ENCODE measurements around the gene FUNDC1.
"Not testable (repeated sequence)": the region's sequence is repeated elsewhere in the genome, so short reads cannot be mapped to it uniquely, and the experiment has no call there.

The FUNDC1 gene, protein sequence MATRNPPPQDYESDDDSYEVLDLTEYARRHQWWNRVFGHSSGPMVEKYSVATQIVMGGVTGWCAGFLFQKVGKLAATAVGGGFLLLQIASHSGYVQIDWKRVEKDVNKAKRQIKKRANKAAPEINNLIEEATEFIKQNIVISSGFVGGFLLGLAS

DNA sequence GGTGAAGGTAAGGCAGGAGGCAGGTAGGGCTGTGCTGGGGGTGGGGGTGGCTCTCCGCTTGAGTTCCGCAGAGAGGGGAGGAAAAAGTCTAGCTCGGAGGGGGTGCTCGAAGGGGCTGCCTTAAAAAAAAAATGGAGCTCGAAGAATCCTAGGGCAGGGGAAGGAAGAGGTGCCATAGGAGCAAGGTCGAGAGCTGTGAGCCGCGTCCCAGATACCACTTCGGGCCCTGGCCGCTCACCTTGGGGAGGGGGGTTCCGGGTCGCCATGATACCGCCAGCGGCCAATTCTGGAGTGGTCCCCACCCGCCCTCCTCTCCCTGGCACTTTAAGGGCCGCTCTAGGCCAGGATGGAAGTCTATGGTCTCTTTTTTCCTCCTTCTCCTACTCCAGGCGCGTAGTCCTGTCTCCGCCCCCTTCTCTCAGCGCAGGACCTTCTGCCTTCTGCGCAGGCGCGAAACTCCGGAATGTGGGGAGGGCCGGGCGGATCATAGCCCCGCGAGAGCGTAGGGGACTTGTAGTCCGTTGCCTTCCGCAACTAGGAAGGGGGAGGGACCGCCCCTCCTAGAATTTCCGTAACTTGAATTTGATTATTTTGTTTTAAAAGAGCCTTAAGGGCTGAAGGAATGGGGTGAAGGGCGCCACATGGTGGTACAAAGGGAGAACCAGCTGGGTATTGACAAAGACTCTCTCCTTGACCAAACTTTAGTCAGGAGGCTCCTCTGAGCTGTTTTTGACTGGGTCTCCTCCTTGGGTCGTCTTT, at the start of gene FUNDC1:
TSS of gene FUNDC1 (minus strand) at position 293 of the 759 bp plus-strand sequence. CDS start at position 266, 27 bp downstream.
- DNase-seq (ENCODE audit: low read depth in 1 of 2, low spot score in 1 of 2) = peak; percentile 76 to 84

DNA sequence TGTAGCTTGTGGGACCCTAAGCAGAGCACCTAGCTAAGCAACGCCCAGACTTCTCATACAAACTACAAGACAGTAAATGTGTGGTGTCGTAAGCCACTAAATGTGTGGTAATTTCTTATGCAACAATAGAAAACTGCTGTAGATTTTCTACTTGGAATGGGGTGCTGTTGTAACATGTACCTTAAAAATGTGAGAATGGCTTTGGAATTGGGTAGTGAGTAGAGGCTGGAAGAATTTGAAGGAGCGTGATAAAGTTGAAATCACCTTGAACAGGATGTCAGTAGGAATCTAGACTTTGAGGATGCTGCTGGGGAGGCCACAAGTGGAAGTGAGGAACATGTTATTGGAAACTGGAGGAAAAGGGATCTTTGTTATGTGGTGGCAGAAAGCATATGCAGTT, 43.2 kb upstream of the FUNDC1 start:
- no peak for DNase-seq (ENCODE audit: low read depth in 1 of 2, low spot score in 1 of 2)

DNA sequence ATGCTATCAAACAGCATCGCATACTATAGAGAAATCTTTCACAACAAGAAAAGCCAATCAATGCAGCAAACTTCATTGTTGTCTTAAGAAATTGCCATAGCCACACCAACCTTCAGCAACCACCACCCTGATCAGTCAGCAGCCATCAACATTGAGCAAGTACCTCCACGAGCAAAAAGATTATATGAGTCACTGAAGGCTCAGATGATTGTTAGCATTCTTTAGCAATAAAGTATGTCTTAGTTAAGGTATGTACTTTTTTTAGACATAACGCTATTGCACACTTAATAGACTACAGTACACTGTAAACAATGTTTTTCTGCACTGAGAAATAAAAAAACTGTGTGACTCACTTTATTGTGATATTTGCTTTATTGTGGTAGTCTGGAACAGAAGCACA, 37.8 kb upstream of the FUNDC1 start:
- no peak for DNase-seq (ENCODE audit: low read depth in 1 of 2, low spot score in 1 of 2)

DNA sequence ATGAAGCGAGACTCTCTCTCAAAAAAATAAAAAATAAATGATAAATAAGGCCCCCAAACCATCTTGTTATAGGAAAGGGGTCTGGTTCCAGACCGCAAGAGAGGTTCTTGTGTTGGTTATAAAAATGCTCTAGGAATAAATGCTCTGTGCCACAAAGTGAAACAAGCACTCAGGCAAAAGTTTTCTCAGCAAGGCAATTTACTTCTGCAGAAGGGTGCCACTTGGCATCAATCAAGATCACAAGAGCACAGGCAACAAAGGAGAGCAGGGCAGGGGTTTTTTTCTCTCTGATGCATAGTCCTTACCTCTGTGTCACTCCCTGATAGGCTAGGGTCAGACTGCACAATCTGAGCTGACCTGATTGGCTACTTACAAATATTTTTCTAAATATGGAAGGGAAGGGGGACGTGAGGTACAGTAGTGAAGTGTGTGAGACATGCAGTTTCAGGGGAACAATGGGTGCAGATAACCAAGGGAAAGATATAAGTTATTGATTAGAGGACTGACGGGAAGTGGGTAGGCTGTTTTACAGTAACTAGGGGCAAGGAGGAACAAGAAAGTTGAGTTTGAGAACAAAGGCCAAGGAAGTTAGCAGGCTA, 29.8 kb upstream of the FUNDC1 start:
- DNase-seq (ENCODE audit: low read depth in 1 of 2, low spot score in 1 of 2) = no peak

DNA sequence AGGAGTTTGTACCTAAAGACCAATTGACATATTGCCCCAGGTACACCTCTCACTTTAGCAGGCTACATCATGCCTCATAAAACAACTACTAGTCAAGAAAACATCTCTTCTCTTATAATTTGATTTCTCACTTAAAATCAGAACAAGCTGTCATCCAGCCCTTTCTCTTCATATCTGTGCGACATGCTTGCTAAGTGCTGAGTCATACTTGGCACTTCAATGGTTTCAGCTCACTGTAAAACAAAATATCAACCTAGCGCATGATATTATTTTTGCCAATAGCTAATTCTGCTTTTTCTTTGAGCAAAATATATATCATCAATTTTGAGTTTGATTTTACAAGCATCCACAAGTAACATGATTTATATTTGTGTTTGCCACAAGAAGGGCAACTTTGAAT, 27.9 kb upstream of the FUNDC1 start:
- no peak for DNase-seq (ENCODE audit: low read depth in 1 of 2, low spot score in 1 of 2)

DNA sequence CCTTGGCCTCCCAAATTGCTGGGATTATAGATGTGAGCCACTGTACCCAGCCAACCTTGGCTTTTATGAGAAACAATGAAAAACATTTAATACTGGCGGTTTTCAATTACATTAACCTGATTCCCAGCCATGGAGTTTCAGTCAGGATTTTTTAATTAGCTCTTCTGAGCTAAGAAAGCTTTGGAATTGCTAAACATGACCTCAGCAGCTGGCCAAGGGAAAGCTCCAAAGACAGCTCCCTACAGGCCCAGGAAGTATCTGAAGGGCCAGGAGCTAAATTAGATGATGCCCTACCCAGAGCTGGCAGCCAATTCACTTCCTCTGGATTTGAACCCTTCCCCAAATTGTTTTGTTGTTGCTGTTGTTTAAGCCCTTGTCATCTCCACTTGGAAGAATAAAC, 26.5 kb upstream of the FUNDC1 start:
- no peak for DNase-seq (ENCODE audit: low read depth in 1 of 2, low spot score in 1 of 2)

DNA sequence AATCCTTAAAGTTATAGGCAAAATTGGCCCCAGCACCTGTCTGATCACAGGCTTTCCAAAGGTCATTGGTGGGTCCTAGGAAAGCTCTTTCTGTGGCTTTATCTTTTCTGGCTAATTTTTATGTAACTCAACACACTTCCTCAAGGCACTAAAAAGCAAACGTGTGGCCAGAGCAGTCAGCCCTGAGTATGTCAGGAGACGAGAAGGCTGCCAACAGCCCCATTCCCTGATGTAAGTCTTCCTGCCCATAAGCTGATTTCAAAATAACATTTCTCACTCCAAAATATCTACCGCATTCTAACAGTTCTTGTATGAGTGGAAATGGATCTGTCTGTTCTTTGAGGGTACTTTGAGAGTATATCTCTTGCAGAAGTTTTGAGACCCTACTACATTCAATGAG, 25.5 kb upstream of the FUNDC1 start:
- DNase-seq (ENCODE audit: low read depth in 1 of 2, low spot score in 1 of 2) = no peak

DNA sequence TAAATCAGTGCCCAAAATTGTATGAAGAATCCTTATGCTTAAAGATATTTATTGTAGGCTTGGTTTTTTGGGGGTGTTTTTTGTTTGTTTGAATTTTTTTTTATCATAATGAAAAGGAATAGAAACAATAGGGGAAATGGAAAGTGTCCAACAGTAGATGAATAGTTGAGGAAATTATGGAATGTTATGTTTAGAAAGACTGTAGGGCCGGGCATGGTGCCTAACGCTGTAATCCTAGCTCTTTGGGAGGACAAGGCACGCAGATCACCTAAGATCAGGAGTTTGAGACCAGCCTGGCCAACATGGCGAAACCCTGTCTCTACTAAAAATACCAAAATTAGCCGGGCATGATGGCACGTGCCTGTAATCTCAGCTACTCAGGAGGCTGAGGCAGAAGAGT, 19.2 kb upstream of the FUNDC1 start:
- not testable (repeated sequence) for DNase-seq (ENCODE audit: low read depth in 1 of 2, low spot score in 1 of 2)

DNA sequence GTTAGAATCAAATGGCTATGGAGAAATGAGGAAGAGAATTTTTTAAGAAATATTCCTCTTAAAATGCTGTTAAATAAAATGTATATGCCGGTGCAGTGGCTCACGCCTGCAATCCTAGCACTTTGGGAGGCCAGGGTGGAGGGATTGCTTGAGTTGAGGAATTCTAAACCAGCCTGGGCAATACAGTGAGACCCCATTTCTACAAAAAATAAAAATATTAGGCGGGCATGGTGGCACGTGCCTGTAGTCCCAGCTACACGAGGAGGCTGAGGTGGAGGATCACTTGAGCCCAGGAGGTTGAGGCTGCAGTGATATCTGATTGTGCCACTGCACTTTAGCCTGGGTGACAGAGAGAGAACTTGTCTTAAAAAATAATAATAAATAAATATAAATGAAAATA, 7.9 kb upstream of the FUNDC1 start:
- DNase-seq (ENCODE audit: low read depth in 1 of 2, low spot score in 1 of 2) = no peak

DNA sequence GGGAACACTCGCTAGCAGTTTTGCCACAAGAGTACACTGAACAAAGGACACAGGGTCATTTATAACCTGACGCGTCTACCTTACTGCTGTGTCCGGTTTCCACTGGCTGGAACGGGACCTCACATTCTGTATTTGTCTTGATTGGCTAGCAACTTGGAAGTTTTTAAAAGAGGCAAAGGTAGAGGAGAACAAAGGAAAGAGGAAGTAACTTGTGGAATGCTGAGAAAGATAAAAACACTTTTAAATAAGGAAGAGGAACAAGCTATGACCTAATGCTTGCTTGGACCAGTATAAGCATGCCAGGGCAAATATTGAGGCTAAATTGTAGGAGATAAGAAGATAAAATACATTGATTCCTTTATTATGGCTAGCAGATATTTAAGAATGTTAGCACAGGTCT, 2.8 kb upstream of the FUNDC1 start:
- DNase-seq (ENCODE audit: low read depth in 1 of 2, low spot score in 1 of 2) = not testable (repeated sequence)

DNA sequence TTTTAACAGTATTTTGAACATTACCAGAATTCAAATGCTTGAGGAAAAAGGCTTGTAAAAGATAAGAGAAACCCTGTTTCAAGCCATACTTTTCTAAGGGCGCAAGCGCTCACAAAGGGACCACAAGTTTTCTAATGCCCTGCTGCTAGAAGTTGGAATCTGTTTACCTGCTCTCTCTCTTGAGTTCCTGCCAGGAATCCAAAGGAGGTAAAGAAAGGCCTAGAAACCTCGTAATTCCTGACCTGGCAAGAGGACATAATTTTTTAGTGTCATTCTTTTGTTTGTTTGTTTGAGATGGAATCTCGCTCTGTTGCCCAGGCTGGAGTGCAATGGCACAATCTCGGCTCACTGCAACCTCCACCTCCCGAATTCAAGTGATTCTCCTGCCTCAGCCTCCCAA, 1.4 kb upstream of the FUNDC1 start:
- DNase-seq (ENCODE audit: low read depth in 1 of 2, low spot score in 1 of 2) = no peak

DNA sequence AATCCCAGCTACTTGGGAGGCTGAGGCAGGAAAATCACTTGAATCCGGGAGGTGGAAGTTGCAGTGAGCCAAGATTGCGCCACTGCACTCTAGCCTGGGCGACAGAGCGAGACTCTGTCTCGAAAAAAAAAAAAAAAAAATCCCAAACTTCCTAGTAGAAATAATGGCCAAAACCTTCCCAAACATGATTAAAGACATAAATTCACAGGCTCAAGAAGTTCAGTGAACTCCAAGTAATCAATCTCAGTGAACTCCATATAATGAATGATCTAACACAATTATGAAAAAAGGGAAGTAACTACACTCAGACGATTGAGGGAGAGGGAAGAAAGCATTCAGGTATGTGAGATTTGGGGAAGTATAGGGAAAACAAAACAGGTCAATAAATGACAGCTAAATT, 6.5 kb downstream of the FUNDC1 start:
- DNase-seq (ENCODE audit: low read depth in 1 of 2, low spot score in 1 of 2) = no peak

DNA sequence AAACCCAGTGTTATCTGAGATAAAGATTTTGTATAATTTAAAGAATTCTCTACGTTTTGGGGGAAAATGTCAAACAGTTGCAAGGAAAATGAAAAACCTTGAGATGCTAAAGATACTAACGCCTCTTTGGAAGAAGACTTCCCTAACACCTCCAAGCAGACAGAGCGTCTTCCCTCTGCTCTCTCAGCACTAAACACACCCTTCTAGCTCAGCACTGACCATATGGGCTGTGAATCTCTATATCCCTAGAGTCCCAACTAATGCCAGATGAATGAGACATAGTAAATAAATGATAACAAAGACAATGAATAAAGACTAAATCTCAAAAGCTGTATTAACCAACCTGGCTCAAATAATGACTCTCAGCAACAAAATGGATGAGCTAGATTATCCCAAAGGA, 13.3 kb downstream of the FUNDC1 start:
- no peak for DNase-seq (ENCODE audit: low read depth in 1 of 2, low spot score in 1 of 2)

DNA sequence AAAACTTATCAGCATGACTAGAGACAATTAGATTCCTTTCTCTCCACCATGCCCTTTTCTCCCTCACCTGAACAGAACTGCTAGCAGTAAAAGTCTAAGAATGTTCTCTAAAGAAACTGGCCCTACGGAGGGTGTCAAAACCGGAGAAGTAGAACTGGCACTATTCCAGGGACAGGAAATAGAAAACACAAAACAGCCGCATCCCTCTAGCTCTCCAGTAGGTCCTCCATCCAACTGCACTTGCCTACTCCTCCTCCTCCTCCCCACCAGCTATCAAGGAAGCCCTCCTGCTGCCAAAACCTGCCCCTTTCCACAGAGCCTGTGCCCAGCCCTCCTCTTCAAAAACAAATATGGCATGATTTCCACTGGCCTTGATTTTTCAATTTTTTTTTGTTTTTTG, 28.4 kb downstream of the FUNDC1 start:
- DNase-seq (ENCODE audit: low read depth in 1 of 2, low spot score in 1 of 2) = no peak

DNA sequence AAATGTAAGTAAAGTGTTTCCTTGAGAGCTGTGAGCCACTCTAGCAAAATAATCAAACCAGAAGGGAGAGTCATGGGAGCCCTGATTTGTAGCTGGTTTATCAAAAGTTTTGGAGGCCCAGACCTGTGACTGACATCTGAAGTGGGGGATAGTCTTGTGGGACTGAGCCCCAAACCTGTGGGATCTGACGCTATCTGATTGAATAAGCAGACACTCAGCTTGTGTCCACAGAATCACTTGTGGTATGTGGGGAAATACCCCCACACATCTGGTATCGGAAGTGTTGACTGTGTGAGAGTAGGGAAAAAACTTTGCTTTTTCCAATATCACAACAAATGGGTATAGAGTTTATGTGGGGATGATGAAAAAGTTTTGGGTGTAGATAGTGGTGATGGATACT, 35.4 kb downstream of the FUNDC1 start:
- DNase-seq (ENCODE audit: low read depth in 1 of 2, low spot score in 1 of 2) = peak in 1 of 2 donors; percentile 1

DNA sequence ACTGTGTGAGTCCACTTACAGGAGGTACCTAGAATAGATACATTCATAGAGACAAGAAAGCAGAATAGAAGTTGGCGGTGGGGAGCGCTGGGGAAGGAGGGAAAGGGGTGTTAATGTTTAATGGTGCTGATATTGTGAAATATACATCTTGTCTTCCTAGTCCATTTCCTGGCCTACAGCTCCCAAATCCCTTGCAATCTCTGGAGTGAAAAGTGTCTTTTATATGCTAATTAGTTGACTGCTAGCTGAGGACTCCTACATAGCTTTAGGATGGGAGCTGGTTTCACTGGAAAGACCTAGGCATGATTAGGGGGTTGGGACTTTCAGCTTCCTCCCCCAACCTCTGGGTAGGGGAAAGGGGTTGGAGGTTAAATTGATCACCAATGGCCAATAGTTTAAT, 36.0 kb downstream of the FUNDC1 start:
- DNase-seq (ENCODE audit: low read depth in 1 of 2, low spot score in 1 of 2) = no peak

DNA sequence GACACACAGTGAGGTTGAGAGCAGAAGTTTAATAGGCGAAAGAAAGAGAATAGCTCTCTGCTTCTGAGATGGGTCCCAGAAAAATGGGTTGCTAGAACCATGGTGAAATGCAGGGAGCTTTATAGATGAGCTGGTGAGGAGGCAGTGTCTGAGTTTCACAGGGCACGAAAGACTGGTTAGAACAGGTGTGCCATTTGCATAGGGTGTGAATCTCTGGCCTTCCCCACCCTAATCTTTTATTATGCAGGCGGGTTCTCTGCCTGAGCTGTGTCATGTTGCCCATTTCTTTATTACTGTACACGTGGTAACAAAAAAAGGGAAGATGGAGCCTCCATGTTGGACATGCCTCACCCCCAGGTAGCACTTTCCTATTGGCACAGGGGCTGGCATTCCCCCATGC, 39.1 kb downstream of the FUNDC1 start:
- DNase-seq (ENCODE audit: low read depth in 1 of 2, low spot score in 1 of 2) = no peak

DNA sequence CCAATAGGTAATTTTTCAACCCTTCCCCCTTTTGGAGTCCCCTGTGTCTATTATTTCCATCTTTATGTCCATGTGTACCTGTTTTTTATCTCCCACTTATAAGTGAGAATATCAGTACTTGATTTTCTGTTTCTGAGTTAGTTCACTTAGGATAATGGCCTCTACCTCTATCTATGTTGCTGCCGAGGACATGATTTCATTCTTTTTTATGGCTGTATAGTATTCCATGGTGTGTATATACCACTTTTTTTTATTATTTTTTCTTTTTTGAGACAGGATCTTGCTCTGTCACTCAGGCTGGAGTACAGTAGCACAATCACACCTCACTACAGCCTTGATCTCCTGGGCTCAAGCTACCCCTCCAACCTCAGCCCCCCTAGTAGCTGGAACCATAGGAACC, 47.6 kb downstream of the FUNDC1 start:
- no peak for DNase-seq (ENCODE audit: low read depth in 1 of 2, low spot score in 1 of 2)

DNA sequence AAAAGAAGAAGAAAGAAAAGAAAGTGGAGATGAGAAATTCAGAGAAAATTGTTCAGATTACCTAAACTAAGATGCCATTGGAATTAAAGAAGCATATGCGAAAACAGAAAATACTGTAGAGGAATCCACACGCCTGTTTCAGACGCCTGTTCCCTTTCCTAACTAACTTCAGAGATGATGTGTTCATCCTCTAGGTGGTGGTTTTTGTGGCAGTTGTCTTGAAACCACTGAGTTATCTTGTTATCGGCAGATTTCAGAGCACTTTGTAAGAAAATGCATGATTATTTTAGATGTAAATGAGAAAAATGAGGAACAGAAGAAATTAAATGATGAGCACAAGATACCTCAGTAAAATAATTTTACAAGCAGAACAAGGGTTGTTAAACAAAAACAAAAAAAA, 48.3 kb downstream of the FUNDC1 start:
- no peak for DNase-seq (ENCODE audit: low read depth in 1 of 2, low spot score in 1 of 2)

DNA sequence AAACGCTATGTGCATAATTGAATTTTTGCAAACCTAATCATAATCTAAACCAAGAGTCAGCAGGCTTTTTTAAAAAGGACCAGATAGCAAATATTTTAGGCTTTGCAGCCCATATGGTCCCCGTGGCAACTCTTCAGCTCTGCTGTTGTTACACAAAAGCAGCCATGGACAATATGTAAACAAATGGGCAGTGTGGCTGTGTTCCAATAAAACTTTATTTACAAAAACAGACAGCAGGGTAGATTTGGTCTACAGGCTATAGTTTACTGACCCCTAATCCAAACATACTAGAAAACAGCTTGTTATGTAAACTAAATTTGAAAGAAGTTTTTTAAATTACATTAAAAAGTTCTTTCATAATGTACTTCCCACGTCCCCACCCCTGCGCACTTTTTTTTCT, 53.1 kb downstream of the FUNDC1 start:
- no peak for DNase-seq (ENCODE audit: low read depth in 1 of 2, low spot score in 1 of 2)

DNA sequence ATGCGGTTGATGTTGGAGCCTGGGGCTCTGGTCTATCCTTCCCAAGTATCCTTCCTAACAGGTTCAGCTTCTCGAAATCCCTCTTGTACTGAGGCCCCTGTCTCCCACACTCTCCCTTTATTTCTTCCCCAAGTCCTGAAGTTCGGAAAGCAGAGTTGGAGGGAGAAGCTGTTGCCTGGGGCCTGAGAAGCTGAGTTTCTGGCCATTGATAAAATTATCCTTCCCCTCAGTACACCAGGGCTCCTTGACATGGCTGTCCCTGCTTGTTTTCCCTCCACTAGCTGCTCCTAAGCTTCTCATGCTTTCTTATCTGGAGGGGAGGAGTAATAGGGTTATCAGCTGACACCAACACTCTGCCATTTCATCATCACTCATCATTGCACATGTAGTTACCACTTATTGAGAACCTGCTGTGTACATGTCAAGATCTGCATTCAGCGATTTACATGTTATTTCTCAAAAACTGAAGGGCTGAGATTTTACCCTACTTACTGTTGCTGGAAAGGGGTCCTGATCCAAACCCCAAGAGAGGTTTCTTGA, 58.0 kb downstream of the FUNDC1 start:
- DNase-seq (ENCODE audit: low read depth in 1 of 2, low spot score in 1 of 2) = no peak

DNA sequence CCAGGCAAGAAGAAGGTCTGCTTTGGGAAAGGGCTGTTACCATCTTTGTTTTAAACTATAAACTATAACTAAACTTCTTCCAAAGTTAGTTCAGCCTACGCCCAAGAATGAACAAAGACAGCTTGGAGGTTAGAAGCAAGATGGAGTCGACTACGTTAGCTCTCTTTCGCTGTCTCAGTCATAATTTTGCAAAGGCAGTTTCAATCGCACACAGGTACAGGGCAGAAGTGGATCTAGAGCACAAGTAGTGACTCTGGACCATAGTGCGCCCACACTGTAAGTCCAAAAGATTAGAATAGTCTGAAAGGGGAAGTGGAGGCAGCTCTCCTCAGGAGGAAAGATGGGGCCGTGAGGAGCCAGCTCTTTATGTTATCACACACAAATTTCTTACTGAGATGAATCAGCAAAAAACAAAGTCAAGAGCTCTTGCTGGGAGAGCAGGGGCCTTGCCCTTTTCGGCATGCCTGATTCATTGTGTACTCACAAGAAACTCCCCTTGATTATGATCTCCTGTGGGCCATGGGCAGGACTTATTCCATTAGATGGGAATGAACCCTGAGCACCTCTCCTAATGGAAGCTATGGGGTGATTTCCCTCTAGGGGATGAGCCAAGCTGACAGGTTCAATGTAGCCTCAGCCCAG, 58.6 kb downstream of the FUNDC1 start:
- DNase-seq (ENCODE audit: low read depth in 1 of 2, low spot score in 1 of 2) = no peak
